Measurements from ENCODE around the gene ZNF500.

The ZNF500 gene

GRCh38 chr16:4768549-4769305, 1.8 kb upstream of the ZNF500 start:
- DNase-seq = peak; percentile 62 to 92 (median 80)

- DNase-seq = no peak
These were observed 1.0 kb upstream of the ZNF500 start for GRCh38 chr16:4767872-4768548.

GRCh38 chr16:4765511-4766474, 1.2 kb downstream of the ZNF500 start:
- no peak for DNase-seq

- no peak for DNase-seq
These were observed 3.2 kb downstream of the ZNF500 start for GRCh38 chr16:4763791-4764190.

GRCh38 chr16:4762205-4762604, 4.8 kb downstream of the ZNF500 start:
- DNase-seq = no peak

GRCh38 chr16:4760221-4760910, 6.6 kb downstream of the ZNF500 start:
- no peak for DNase-seq

- no peak for DNase-seq
These were observed 11.3 kb downstream of the ZNF500 start for GRCh38 chr16:4755687-4756086.

GRCh38 chr16:4754865-4755264, 12.1 kb downstream of the ZNF500 start:
- no peak for DNase-seq

GRCh38 chr16:4753227-4753626, 13.7 kb downstream of the ZNF500 start:
- DNase-seq = no peak

- no peak for DNase-seq
These were observed 14.4 kb downstream of the ZNF500 start for GRCh38 chr16:4752351-4753100.

- DNase-seq = no peak
These were observed 16.1 kb downstream of the ZNF500 start for GRCh38 chr16:4750896-4751295.

GRCh38 chr16:4749700-4750257, 17.2 kb downstream of the ZNF500 start:
- no peak for DNase-seq

- DNase-seq = no peak
These were observed 18.1 kb downstream of the ZNF500 start for GRCh38 chr16:4748682-4749411.

- no peak for DNase-seq
These were observed 18.9 kb downstream of the ZNF500 start for GRCh38 chr16:4747906-4748681.

GRCh38 chr16:4746991-4747574, 19.9 kb downstream of the ZNF500 start:
- DNase-seq = no peak

GRCh38 chr16:4746215-4746614, 20.7 kb downstream of the ZNF500 start:
- no peak for DNase-seq

GRCh38 chr16:4745274-4745569, 21.7 kb downstream of the ZNF500 start:
- no peak for DNase-seq

- peak in 1 of 3 experiments; percentile 22 for DNase-seq
These were observed 22.2 kb downstream of the ZNF500 start for GRCh38 chr16:4744555-4745273.

- DNase-seq = no peak
These were observed 23.6 kb downstream of the ZNF500 start for GRCh38 chr16:4743226-4743878.
